GM23338 (cell line): ENCODE measurements around the gene PGS1.

Experiments
- CREB1 ChIP-seq: fragments of 250-450 bp; sonication (Bioruptor Pico); IDR thresholded peaks from 2 replicates; pipeline ENCODE4 v1.5.0; 2020; ENCODE audit warnings: low read depth, mild to moderate bottlenecking, moderate library complexity
- EZH2 ChIP-seq: fragments of 200-600 bp; sonication (generic); IDR thresholded peaks from one replicate; pipeline ENCODE4 v1.8.0; 2017; ENCODE audit warnings: antibody characterized with exemption, mild to moderate bottlenecking, low read depth; ENCODE audit not compliant: unreplicated experiment
- EZH2phosphoT487 ChIP-seq: fragments of 200-600 bp; sonication (generic); IDR thresholded peaks from one replicate; pipeline ENCODE4 v1.8.1; 2018; ENCODE audit warnings: antibody characterized with exemption; ENCODE audit not compliant: unreplicated experiment
- JUNB ChIP-seq: IDR thresholded peaks from one replicate; pipeline ENCODE4 v1.6.1; 2016; ENCODE audit warnings: antibody characterized with exemption; ENCODE audit not compliant: unreplicated experiment
- NANOG ChIP-seq: IDR thresholded peaks from 2 replicates; pipeline ENCODE4 v1.6.1; 2016; ENCODE audit warnings: antibody characterized with exemption, borderline replicate concordance
- POLR2AphosphoS5 ChIP-seq: IDR thresholded peaks from 2 replicates; pipeline ENCODE4 v1.6.1; 2016; ENCODE audit warnings: antibody characterized with exemption, low read depth
- STAT1 ChIP-seq: IDR thresholded peaks from one replicate; pipeline ENCODE4 v1.6.1; 2016; ENCODE audit warnings: antibody characterized with exemption; ENCODE audit not compliant: unreplicated experiment
- ZNF114 ChIP-seq: fragments of 250-450 bp; sonication (Bioruptor Pico); IDR thresholded peaks from 2 replicates; pipeline ENCODE4 v1.5.0; 2020; ENCODE audit warnings: mild to moderate bottlenecking, moderate library complexity
- TF ChIP-seq, protein P1 (sequence below), 2 experiments: fragments of 200-600 bp in 1 of 2; sonication (generic) in 1 of 2; conservative IDR thresholded peaks; 2 replicates each; pipeline versions ENCODE4 v1.5.1 to v1.6.1; 2016 to 2017; ENCODE audit warnings: antibody characterized with exemption in 2 of 2, low read depth in 2 of 2, mild to moderate bottlenecking in 2 of 2, moderate library complexity in 1 of 2
- TF ChIP-seq, protein P2 (sequence below): IDR thresholded peaks from 2 replicates; pipeline ENCODE4 v1.6.1; 2016; ENCODE audit warnings: antibody characterized with exemption
- TF ChIP-seq, protein P3 (sequence below): IDR thresholded peaks from one replicate; pipeline ENCODE4 v1.6.1; 2018; ENCODE audit warnings: antibody characterized with exemption; ENCODE audit not compliant: unreplicated experiment
- TF ChIP-seq, protein P4 (sequence below): fragments of 250-450 bp; sonication (Bioruptor Pico); IDR thresholded peaks from 2 replicates; pipeline ENCODE4 v1.5.0; 2020; ENCODE audit warnings: mild to moderate bottlenecking, moderate library complexity

DNA sequence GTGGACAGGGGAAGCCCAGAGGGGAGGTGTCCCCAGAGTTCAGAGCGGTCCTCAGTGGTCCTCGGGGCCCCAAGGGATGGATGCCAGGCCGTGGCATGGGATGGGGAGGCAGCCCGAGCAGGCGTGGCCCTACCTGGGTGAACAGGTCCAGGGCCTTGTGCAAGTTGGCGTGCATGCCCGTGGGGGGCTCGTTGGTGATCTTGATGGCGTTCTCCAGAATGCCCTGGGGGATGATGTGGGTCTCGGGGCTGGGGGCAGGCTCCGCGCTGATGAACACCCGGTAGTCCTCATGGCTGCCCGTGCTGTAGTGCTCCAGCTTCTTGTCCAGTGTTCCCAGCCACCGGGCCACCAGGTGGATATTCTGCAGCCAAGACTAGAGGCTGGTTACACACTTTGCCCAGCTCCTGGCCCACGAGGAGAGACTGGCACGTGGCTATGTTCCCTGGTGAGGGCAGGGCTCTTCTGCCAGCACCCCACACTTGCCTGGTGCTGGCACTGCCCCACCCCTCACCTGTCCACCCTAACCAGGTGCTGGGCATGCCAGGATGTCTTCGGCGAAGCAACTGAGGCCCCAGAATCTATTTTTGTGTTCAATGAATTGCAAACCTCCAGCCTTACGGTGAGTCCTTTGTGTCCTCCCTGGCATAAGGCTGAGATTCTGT is 59.2 kb downstream of the PGS1 start:
- TF ChIP-seq, protein P1, sequence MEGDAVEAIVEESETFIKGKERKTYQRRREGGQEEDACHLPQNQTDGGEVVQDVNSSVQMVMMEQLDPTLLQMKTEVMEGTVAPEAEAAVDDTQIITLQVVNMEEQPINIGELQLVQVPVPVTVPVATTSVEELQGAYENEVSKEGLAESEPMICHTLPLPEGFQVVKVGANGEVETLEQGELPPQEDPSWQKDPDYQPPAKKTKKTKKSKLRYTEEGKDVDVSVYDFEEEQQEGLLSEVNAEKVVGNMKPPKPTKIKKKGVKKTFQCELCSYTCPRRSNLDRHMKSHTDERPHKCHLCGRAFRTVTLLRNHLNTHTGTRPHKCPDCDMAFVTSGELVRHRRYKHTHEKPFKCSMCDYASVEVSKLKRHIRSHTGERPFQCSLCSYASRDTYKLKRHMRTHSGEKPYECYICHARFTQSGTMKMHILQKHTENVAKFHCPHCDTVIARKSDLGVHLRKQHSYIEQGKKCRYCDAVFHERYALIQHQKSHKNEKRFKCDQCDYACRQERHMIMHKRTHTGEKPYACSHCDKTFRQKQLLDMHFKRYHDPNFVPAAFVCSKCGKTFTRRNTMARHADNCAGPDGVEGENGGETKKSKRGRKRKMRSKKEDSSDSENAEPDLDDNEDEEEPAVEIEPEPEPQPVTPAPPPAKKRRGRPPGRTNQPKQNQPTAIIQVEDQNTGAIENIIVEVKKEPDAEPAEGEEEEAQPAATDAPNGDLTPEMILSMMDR (conservative IDR thresholded peaks at IDR 0.05; ENCODE audit: low read depth in 2 of 2) = no peak
- TF ChIP-seq EZH2 (no peak), EZH2phosphoT487 (no peak), POLR2AphosphoS5 (no peak), STAT1 (no peak), NANOG (no peak), JUNB (no peak), CREB1 (CRISPR knock-in tag) (no peak), ZNF114 (no peak)
- TF ChIP-seq, protein P2, sequence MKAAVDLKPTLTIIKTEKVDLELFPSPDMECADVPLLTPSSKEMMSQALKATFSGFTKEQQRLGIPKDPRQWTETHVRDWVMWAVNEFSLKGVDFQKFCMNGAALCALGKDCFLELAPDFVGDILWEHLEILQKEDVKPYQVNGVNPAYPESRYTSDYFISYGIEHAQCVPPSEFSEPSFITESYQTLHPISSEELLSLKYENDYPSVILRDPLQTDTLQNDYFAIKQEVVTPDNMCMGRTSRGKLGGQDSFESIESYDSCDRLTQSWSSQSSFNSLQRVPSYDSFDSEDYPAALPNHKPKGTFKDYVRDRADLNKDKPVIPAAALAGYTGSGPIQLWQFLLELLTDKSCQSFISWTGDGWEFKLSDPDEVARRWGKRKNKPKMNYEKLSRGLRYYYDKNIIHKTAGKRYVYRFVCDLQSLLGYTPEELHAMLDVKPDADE = no peak
- TF ChIP-seq, protein P3, sequence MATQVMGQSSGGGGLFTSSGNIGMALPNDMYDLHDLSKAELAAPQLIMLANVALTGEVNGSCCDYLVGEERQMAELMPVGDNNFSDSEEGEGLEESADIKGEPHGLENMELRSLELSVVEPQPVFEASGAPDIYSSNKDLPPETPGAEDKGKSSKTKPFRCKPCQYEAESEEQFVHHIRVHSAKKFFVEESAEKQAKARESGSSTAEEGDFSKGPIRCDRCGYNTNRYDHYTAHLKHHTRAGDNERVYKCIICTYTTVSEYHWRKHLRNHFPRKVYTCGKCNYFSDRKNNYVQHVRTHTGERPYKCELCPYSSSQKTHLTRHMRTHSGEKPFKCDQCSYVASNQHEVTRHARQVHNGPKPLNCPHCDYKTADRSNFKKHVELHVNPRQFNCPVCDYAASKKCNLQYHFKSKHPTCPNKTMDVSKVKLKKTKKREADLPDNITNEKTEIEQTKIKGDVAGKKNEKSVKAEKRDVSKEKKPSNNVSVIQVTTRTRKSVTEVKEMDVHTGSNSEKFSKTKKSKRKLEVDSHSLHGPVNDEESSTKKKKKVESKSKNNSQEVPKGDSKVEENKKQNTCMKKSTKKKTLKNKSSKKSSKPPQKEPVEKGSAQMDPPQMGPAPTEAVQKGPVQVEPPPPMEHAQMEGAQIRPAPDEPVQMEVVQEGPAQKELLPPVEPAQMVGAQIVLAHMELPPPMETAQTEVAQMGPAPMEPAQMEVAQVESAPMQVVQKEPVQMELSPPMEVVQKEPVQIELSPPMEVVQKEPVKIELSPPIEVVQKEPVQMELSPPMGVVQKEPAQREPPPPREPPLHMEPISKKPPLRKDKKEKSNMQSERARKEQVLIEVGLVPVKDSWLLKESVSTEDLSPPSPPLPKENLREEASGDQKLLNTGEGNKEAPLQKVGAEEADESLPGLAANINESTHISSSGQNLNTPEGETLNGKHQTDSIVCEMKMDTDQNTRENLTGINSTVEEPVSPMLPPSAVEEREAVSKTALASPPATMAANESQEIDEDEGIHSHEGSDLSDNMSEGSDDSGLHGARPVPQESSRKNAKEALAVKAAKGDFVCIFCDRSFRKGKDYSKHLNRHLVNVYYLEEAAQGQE = no peak
- TF ChIP-seq, protein P4, sequence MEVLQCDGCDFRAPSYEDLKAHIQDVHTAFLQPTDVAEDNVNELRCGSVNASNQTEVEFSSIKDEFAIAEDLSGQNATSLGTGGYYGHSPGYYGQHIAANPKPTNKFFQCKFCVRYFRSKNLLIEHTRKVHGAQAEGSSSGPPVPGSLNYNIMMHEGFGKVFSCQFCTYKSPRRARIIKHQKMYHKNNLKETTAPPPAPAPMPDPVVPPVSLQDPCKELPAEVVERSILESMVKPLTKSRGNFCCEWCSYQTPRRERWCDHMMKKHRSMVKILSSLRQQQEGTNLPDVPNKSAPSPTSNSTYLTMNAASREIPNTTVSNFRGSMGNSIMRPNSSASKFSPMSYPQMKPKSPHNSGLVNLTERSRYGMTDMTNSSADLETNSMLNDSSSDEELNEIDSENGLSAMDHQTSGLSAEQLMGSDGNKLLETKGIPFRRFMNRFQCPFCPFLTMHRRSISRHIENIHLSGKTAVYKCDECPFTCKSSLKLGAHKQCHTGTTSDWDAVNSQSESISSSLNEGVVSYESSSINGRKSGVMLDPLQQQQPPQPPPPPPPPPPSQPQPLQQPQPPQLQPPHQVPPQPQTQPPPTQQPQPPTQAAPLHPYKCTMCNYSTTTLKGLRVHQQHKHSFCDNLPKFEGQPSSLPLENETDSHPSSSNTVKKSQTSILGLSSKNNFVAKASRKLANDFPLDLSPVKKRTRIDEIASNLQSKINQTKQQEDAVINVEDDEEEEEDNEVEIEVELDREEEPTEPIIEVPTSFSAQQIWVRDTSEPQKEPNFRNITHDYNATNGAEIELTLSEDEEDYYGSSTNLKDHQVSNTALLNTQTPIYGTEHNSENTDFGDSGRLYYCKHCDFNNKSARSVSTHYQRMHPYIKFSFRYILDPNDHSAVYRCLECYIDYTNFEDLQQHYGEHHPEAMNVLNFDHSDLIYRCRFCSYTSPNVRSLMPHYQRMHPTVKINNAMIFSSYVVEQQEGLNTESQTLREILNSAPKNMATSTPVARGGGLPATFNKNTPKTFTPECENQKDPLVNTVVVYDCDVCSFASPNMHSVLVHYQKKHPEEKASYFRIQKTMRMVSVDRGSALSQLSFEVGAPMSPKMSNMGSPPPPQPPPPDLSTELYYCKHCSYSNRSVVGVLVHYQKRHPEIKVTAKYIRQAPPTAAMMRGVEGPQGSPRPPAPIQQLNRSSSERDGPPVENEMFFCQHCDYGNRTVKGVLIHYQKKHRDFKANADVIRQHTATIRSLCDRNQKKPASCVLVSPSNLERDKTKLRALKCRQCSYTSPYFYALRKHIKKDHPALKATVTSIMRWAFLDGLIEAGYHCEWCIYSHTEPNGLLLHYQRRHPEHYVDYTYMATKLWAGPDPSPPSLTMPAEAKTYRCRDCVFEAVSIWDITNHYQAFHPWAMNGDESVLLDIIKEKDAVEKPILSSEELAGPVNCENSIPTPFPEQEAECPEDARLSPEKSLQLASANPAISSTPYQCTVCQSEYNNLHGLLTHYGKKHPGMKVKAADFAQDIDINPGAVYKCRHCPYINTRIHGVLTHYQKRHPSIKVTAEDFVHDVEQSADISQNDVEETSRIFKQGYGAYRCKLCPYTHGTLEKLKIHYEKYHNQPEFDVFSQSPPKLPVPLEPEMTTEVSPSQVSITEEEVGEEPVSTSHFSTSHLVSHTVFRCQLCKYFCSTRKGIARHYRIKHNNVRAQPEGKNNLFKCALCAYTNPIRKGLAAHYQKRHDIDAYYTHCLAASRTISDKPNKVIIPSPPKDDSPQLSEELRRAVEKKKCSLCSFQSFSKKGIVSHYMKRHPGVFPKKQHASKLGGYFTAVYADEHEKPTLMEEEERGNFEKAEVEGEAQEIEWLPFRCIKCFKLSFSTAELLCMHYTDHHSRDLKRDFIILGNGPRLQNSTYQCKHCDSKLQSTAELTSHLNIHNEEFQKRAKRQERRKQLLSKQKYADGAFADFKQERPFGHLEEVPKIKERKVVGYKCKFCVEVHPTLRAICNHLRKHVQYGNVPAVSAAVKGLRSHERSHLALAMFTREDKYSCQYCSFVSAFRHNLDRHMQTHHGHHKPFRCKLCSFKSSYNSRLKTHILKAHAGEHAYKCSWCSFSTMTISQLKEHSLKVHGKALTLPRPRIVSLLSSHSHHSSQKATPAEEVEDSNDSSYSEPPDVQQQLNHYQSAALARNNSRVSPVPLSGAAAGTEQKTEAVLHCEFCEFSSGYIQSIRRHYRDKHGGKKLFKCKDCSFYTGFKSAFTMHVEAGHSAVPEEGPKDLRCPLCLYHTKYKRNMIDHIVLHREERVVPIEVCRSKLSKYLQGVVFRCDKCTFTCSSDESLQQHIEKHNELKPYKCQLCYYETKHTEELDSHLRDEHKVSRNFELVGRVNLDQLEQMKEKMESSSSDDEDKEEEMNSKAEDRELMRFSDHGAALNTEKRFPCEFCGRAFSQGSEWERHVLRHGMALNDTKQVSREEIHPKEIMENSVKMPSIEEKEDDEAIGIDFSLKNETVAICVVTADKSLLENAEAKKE (CRISPR knock-in tag) = no peak
